HG02571 (cell line): ENCODE data around the gene KRTAP5-10.
"Not testable (repeated sequence)": the region's sequence is repeated elsewhere in the genome, so short reads cannot be mapped to it uniquely, and the experiment has no call there.

ENCODE experiments used
- ATAC-seq: cut with Tn5 transposase; IDR thresholded peaks from one replicate; pipeline ENCODE4 v1.9.1; 2021; ENCODE audit warnings: mild to moderate bottlenecking, moderate library complexity; ENCODE audit not compliant: unreplicated experiment

Gene KRTAP5-10

GRCh38 chr11:71571101-71571850 is 5.9 kb downstream of the KRTAP5-10 start:
- ATAC-seq, result not testable (repeated sequence)

GRCh38 chr11:71572811-71573210 is 7.4 kb downstream of the KRTAP5-10 start:
- ATAC-seq, result no peak

- no peak for ATAC-seq
Measured at GRCh38 chr11:71574418-71574817, 9.1 kb downstream of the KRTAP5-10 start.

- ATAC-seq, result no peak
Measured at GRCh38 chr11:71575723-71576424, 10.5 kb downstream of the KRTAP5-10 start.

GRCh38 chr11:71576688-71577465 is 11.5 kb downstream of the KRTAP5-10 start:
- ATAC-seq, result not testable (repeated sequence)

GRCh38 chr11:71577469-71578004 is 12.2 kb downstream of the KRTAP5-10 start:
- no peak for ATAC-seq

- ATAC-seq, result not testable (repeated sequence)
Measured at GRCh38 chr11:71579513-71579912, 14.2 kb downstream of the KRTAP5-10 start.

GRCh38 chr11:71580057-71581003 is 15.0 kb downstream of the KRTAP5-10 start:
- ATAC-seq, result no peak

- ATAC-seq, result no peak
Measured at GRCh38 chr11:71581826-71582225, 16.5 kb downstream of the KRTAP5-10 start.

GRCh38 chr11:71582309-71582895 is 17.0 kb downstream of the KRTAP5-10 start, which contains the start of gene KRTAP5-11:
Gene KRTAP5-11 (minus strand): TSS chr11:71582875. CDS start chr11:71582837, 38 bp downstream.
- no peak for ATAC-seq

GRCh38 chr11:71582969-71583368 is 17.6 kb downstream of the KRTAP5-10 start:
- ATAC-seq, result not testable (repeated sequence)

GRCh38 chr11:71585673-71586072 is 20.3 kb downstream of the KRTAP5-10 start:
- ATAC-seq, result not testable (repeated sequence)

GRCh38 chr11:71588314-71588713 is 23.0 kb downstream of the KRTAP5-10 start:
- ATAC-seq, result not testable (repeated sequence)

- not testable (repeated sequence) for ATAC-seq
Measured at GRCh38 chr11:71588822-71589545, 23.6 kb downstream of the KRTAP5-10 start.

- not testable (repeated sequence) for ATAC-seq
Measured at GRCh38 chr11:71589546-71589920, 24.2 kb downstream of the KRTAP5-10 start.

- ATAC-seq, result not testable (repeated sequence)
Measured at GRCh38 chr11:71603221-71603620, 37.9 kb downstream of the KRTAP5-10 start.

GRCh38 chr11:71604798-71605488 is 39.6 kb downstream of the KRTAP5-10 start:
- ATAC-seq, result not testable (repeated sequence)

- not testable (repeated sequence) for ATAC-seq
Measured at GRCh38 chr11:71606853-71607519, 41.6 kb downstream of the KRTAP5-10 start.
